H9 (cell line): ENCODE measurements around the gene TLE4. TPM values are rescaled to one million over a fixed set of nuclear protein-coding genes. Genes with fewer than 3 reads are reported as not detected.

ENCODE experiments used
- DNase-seq: peaks from one replicate; pipeline ENCODE4 v3.0.0-alpha.2; 2017
- H2AFZ ChIP-seq: one replicate; pipeline ENCODE4 v1.6.1; 2013; ENCODE audit warnings: mild to moderate bottlenecking, low read length, control low read depth, moderate library complexity
- H2AK5ac ChIP-seq: 2 replicates; pipeline ENCODE4 v1.6.1; 2013; ENCODE audit warnings: low read length, control low read depth, mixed read lengths; ENCODE audit not compliant: insufficient read length
- H2BK120ac ChIP-seq: one replicate; pipeline ENCODE4 v1.6.1; 2013; ENCODE audit warnings: low read depth, mild to moderate bottlenecking, low read length, control low read depth, inconsistent platforms; ENCODE audit not compliant: poor library complexity, severe bottlenecking
- H2BK12ac ChIP-seq: 2 replicates; pipeline ENCODE4 v1.6.1; 2013; ENCODE audit warnings: low read length, control low read depth, mixed read lengths, low read depth; ENCODE audit not compliant: insufficient read length
- H2BK15ac ChIP-seq: 2 replicates; pipeline ENCODE4 v1.6.1; 2013; ENCODE audit warnings: low read depth, low read length, control low read depth
- H2BK20ac ChIP-seq: one replicate; pipeline ENCODE4 v1.6.1; 2013; ENCODE audit warnings: low read depth, mild to moderate bottlenecking, low read length, control low read depth, inconsistent platforms; ENCODE audit not compliant: poor library complexity, severe bottlenecking
- H2BK5ac ChIP-seq: 2 replicates; pipeline ENCODE4 v1.6.1; 2013; ENCODE audit warnings: low read length, control low read depth, mixed read lengths; ENCODE audit not compliant: insufficient read length
- H3K14ac ChIP-seq: 2 replicates; pipeline ENCODE4 v1.6.1; 2013; ENCODE audit warnings: low read length, control low read depth; ENCODE audit not compliant: insufficient read depth
- H3K18ac ChIP-seq: 2 replicates; pipeline ENCODE4 v1.6.1; 2013; ENCODE audit warnings: low read depth, mild to moderate bottlenecking, mixed read lengths, low read length, control low read depth; ENCODE audit not compliant: insufficient read length
- H3K23ac ChIP-seq: 2 replicates; pipeline ENCODE4 v1.6.1; 2013; ENCODE audit warnings: low read length, control low read depth, mixed read lengths, low read depth; ENCODE audit not compliant: insufficient read length
- H3K23me2 ChIP-seq: 2 replicates; pipeline ENCODE4 v1.6.1; 2013; ENCODE audit warnings: low read depth, mild to moderate bottlenecking, mixed read lengths, low read length, control low read depth; ENCODE audit not compliant: insufficient read length, poor library complexity, severe bottlenecking
- H3K27ac ChIP-seq: 2 replicates; pipeline ENCODE4 v1.5.1; 2013; ENCODE audit warnings: low read length, control low read depth, mixed read lengths, low read depth; ENCODE audit not compliant: insufficient read length
- H3K27me3 ChIP-seq: 2 replicates; pipeline ENCODE4 v1.6.1; 2013; ENCODE audit warnings: low read length, control low read depth, inconsistent platforms; ENCODE audit not compliant: insufficient read depth
- H3K4ac ChIP-seq: 2 replicates; pipeline ENCODE4 v1.6.1; 2013; ENCODE audit warnings: low read depth, mild to moderate bottlenecking, control low read depth, inconsistent platforms, low read length, moderate library complexity
- H3K4me1 ChIP-seq: 2 replicates; pipeline ENCODE4 v1.6.1; 2013; ENCODE audit warnings: low read length, control low read depth, inconsistent platforms; ENCODE audit not compliant: insufficient read depth
- H3K4me2 ChIP-seq: 2 replicates; pipeline ENCODE4 v1.6.1; 2013; ENCODE audit warnings: low read length, control low read depth, mixed read lengths; ENCODE audit not compliant: insufficient read length, insufficient read depth
- H3K56ac ChIP-seq: 2 replicates; pipeline ENCODE4 v1.6.1; 2013; ENCODE audit warnings: low read depth, mild to moderate bottlenecking, mixed read lengths, low read length, control low read depth; ENCODE audit not compliant: insufficient read length
- H3K79me1 ChIP-seq: 2 replicates; pipeline ENCODE4 v1.6.1; 2013; ENCODE audit warnings: low read depth, mild to moderate bottlenecking, moderate library complexity, low read length, control low read depth, inconsistent platforms; ENCODE audit not compliant: insufficient read depth, poor library complexity, severe bottlenecking
- H3K79me2 ChIP-seq: 2 replicates; pipeline ENCODE4 v1.6.1; 2013; ENCODE audit warnings: low read length, control low read depth, inconsistent platforms; ENCODE audit not compliant: insufficient read depth
- H3K9ac ChIP-seq: 2 replicates; pipeline ENCODE4 v1.6.1; 2013; ENCODE audit warnings: low read length, control low read depth, mixed read lengths; ENCODE audit not compliant: insufficient read length; ENCODE audit errors: extremely low read depth
- H3K9me3 ChIP-seq: one replicate; pipeline ENCODE4 v1.6.1; 2013; ENCODE audit warnings: low read depth, low read length, inconsistent platforms; ENCODE audit not compliant: control insufficient read depth
- H3T11ph ChIP-seq: one replicate; pipeline ENCODE4 v1.6.1; 2013; ENCODE audit warnings: mild to moderate bottlenecking, low read length, control low read depth, inconsistent platforms
- H4K20me1 ChIP-seq: one replicate; pipeline ENCODE4 v1.6.1; 2013; ENCODE audit not compliant: control insufficient read depth, insufficient read length, insufficient read depth
- H4K5ac ChIP-seq: 2 replicates; pipeline ENCODE4 v1.6.1; 2013; ENCODE audit warnings: low read depth, mild to moderate bottlenecking, mixed read lengths, low read length, control low read depth; ENCODE audit not compliant: insufficient read length
- H4K8ac ChIP-seq: replicated peaks from 2 replicates; pipeline ENCODE4 v1.6.1; 2013; ENCODE audit warnings: low read length, control low read depth, mixed read lengths, low read depth; ENCODE audit not compliant: insufficient read length
- H4K91ac ChIP-seq: 2 replicates; pipeline ENCODE4 v1.6.1; 2013; ENCODE audit warnings: low read depth, mild to moderate bottlenecking, moderate library complexity, mixed read lengths, low read length, control low read depth; ENCODE audit not compliant: insufficient read length
- H3K27ac Mint-ChIP-seq, 3 experiments: 2 replicates in 2 of 3; 3 replicates in 1 of 3; pipeline ENCODE4 v1.8.0; 2020 to 2021; ENCODE audit warnings: mixed read lengths in 3 of 3, mild to moderate bottlenecking in 1 of 3, moderate library complexity in 1 of 3
- H3K27me3 Mint-ChIP-seq: 2 replicates; pipeline ENCODE4 v1.8.0; 2021; ENCODE audit warnings: low read depth, mild to moderate bottlenecking, moderate library complexity, mixed read lengths
- H3K36me3 Mint-ChIP-seq, 3 experiments: 2 replicates in 2 of 3; 3 replicates in 1 of 3; pipeline ENCODE4 v1.8.0; 2020 to 2021; ENCODE audit warnings: low read depth in 3 of 3, mixed read lengths in 3 of 3; ENCODE audit not compliant: insufficient read depth in 1 of 3
- H3K4me1 Mint-ChIP-seq, 2 experiments: 2 replicates each; pipeline ENCODE4 v1.8.0; 2020; ENCODE audit warnings: mixed read lengths in 2 of 2
- H3K4me3 Mint-ChIP-seq, 2 experiments: 2 replicates in 1 of 2; 3 replicates in 1 of 2; pipeline ENCODE4 v1.8.0; 2020 to 2021; ENCODE audit warnings: mild to moderate bottlenecking in 2 of 2, mixed read lengths in 2 of 2, moderate library complexity in 1 of 2
- H3K9me3 Mint-ChIP-seq, 2 experiments: 2 replicates in 1 of 2; 3 replicates in 1 of 2; pipeline ENCODE4 v1.8.0; 2020; ENCODE audit warnings: mild to moderate bottlenecking in 2 of 2, mixed read lengths in 2 of 2, moderate library complexity in 1 of 2
- CTCF ChIP-seq: fragments of 200-600 bp; sonication (generic); conservative IDR thresholded peaks from 3 replicates; pipeline ENCODE4 v1.8.0; 2021; ENCODE audit warnings: antibody characterized with exemption, mild to moderate bottlenecking
- WGBS: extraction: QIAGEN DNeasy Blood & Tissue Kit; methylation state at CpG from one replicate; pipeline ENCODE4 v1.1.7; 2013; ENCODE audit warnings: missing lambda C conversion rate, low lambda C conversion rate, mixed read lengths; ENCODE audit not compliant: insufficient read length; ENCODE audit errors: extremely low coverage; 5-methylcytosine and 5-hydroxymethylcytosine counted together
- total RNA-seq: library from RNA; stranded (reverse); gene quantifications from 2 replicates; pipeline ENCODE4 v1.2.1, GENCODE V29; 2021

TLE4 gene
- total RNA-seq, 1 experiment from 2014 or later: 35.1 TPM

GRCh38 chr9:79768194-79768593 lies 196.4 kb downstream of the TLE4 start:
- no peak overlapping the region for H2AK5ac ChIP-seq
- no peak overlapping the region for H3K9ac ChIP-seq
- WGBS: no CpG with 5 or more reads among the region's 3 CpGs
- DNase-seq: no peak
- Mint-ChIP-seq H3K36me3 (no peaks in the 10 kb centered on the region), H3K9me3 (no peaks in the 10 kb centered on the region), H3K4me3 (no peak overlapping the region), H3K27ac (no peak overlapping the region), H3K27me3 (no peaks in the 10 kb centered on the region; the same call in 1 of the 2 replicates), H3K4me1 (peaks cover 0 to 5% of the 10 kb centered on the region in 2 experiments; a peak in 2 of 4 replicates)
- H3K18ac ChIP-seq: no peak overlapping the region
- H2BK15ac ChIP-seq: no peak overlapping the region
- H3K4me2 ChIP-seq: no peak overlapping the region
- H3K14ac ChIP-seq: no peak overlapping the region
- no peaks in the 10 kb centered on the region for H3K79me2 ChIP-seq
- H2BK20ac ChIP-seq: no peak overlapping the region
- no peaks in the 10 kb centered on the region for H3K4me1 ChIP-seq
- no peaks in the 10 kb centered on the region for H3K9me3 ChIP-seq
- H4K20me1 ChIP-seq: no peaks in the 10 kb centered on the region
- no peak overlapping the region for H4K8ac ChIP-seq
- H4K5ac ChIP-seq: no peak overlapping the region
- H3K4ac ChIP-seq: no peak overlapping the region
- TF ChIP-seq CTCF: no peak
- no peak overlapping the region for H3K56ac ChIP-seq
- no peak overlapping the region for H3K23ac ChIP-seq
- H3K79me1 ChIP-seq: no peaks in the 10 kb centered on the region
- no peak overlapping the region for H3T11ph ChIP-seq
- H2BK120ac ChIP-seq: no peak overlapping the region
- H2BK5ac ChIP-seq: no peak overlapping the region
- no peaks in the 10 kb centered on the region for H3K23me2 ChIP-seq
- no peak overlapping the region for H2AFZ ChIP-seq
- no peak overlapping the region for H3K27ac ChIP-seq
- H4K91ac ChIP-seq: no peak overlapping the region
- H2BK12ac ChIP-seq: no peak overlapping the region
- no peaks in the 10 kb centered on the region for H3K27me3 ChIP-seq
